Left kidney (tissue), 8 donors: ENCODE data around the gene FREM2. TPM values are rescaled to one million over a fixed set of nuclear protein-coding genes. Genes with fewer than 3 reads are reported as not detected.

Source experiments
- DNase-seq: peaks from one replicate; pipeline ENCODE4 v3.0.0-alpha.2; 2013
- long read RNA-seq, 8 donors: transcript quantifications; one replicate each; lab custom pipeline, GENCODE V29; 2026
- polyA plus RNA-seq: library from polyadenylated mRNA; unstranded; fragments of 120-200 nt; gene quantifications from one replicate; pipeline ENCODE4 v1.2.1, GENCODE V29; 2013; ENCODE audit not compliant: insufficient read length

The FREM2 gene
- 52.7 TPM for polyA plus RNA-seq
- long read RNA-seq, donor 1, full-length matches to known transcripts, result 1 of 1 reads
- long read RNA-seq, donor 1, partial matches to known transcripts, result 0 of 1 reads
- long read RNA-seq, donor 1, other reads (novel, unspliced or antisense), result 0 of 1 reads
- long read RNA-seq, donor 2, result 0 reads
- long read RNA-seq, donor 3, full-length matches to known transcripts, result 1 of 1 reads
- long read RNA-seq, donor 3, partial matches to known transcripts, result 0 of 1 reads
- long read RNA-seq, donor 3, other reads (novel, unspliced or antisense), result 0 of 1 reads
- long read RNA-seq, donor 4, result 0 reads
- long read RNA-seq, donor 5, full-length matches to known transcripts, result 3 of 3 reads
- long read RNA-seq, donor 5, partial matches to known transcripts, result 0 of 3 reads
- long read RNA-seq, donor 5, other reads (novel, unspliced or antisense), result 0 of 3 reads
- long read RNA-seq, donor 6, result 0 reads
- long read RNA-seq, donor 7, partial matches to known transcripts, result 13 of 13 reads
- long read RNA-seq, donor 7, other reads (novel, unspliced or antisense), result 0 of 13 reads
- long read RNA-seq, donor 8, full-length matches to known transcripts, result 2 of 2 reads
- long read RNA-seq, donor 8, partial matches to known transcripts, result 0 of 2 reads
- long read RNA-seq, donor 8, other reads (novel, unspliced or antisense), result 0 of 2 reads

- peak; percentile 90 for DNase-seq
These were observed at the start of gene FREM2 for GRCh38 chr13:38686577-38687245. TSS of gene FREM2 (plus strand) at chr13:38687077. CDS start at chr13:38687345, 268 bp downstream.

GRCh38 chr13:38637576-38637975, 49.3 kb upstream of the FREM2 start:
- DNase-seq, result no peak

GRCh38 chr13:38641164-38641948, 45.5 kb upstream of the FREM2 start:
- DNase-seq, result no peak

- DNase-seq, result no peak
These were observed 39.6 kb upstream of the FREM2 start for GRCh38 chr13:38647312-38647711.

GRCh38 chr13:38648912-38649311, 38.0 kb upstream of the FREM2 start:
- DNase-seq, result no peak

- no peak for DNase-seq
These were observed 30.2 kb upstream of the FREM2 start for GRCh38 chr13:38656699-38657098.

- DNase-seq, result no peak
These were observed 29.7 kb upstream of the FREM2 start for GRCh38 chr13:38657191-38657590.

- no peak for DNase-seq
These were observed 28.0 kb upstream of the FREM2 start for GRCh38 chr13:38658906-38659305.

GRCh38 chr13:38661010-38661675, 25.7 kb upstream of the FREM2 start:
- DNase-seq, result no peak

- DNase-seq, result no peak
These were observed 24.5 kb upstream of the FREM2 start for GRCh38 chr13:38662362-38662761.

- no peak for DNase-seq
These were observed 22.0 kb upstream of the FREM2 start for GRCh38 chr13:38664906-38665305.

GRCh38 chr13:38667526-38668109, 19.3 kb upstream of the FREM2 start:
- no peak for DNase-seq

GRCh38 chr13:38669234-38669964, 17.5 kb upstream of the FREM2 start:
- DNase-seq, result no peak

GRCh38 chr13:38670627-38671026, 16.2 kb upstream of the FREM2 start:
- no peak for DNase-seq

- DNase-seq, result no peak
These were observed 14.9 kb upstream of the FREM2 start for GRCh38 chr13:38671980-38672379.

GRCh38 chr13:38674208-38674607, 12.7 kb upstream of the FREM2 start:
- DNase-seq, result no peak

GRCh38 chr13:38680912-38681311, 6.0 kb upstream of the FREM2 start:
- DNase-seq, result no peak

- no peak for DNase-seq
These were observed 2.2 kb upstream of the FREM2 start for GRCh38 chr13:38684714-38685113.

- no peak for DNase-seq
These were observed 1.4 kb upstream of the FREM2 start for GRCh38 chr13:38685431-38685830.

GRCh38 chr13:38685974-38686576, 802 bp upstream of the FREM2 start:
- DNase-seq, result peak; percentile 56
